Upper lobe of left lung (tissue), 6 donors: ENCODE data around the gene TMPRSS9. TPM values are rescaled to one million over a fixed set of nuclear protein-coding genes. Genes with fewer than 3 reads are reported as not detected.

Experiments used
- ATAC-seq, 2 donors: fragments of 200-7000 bp; cut with Tn5 transposase; one replicate each; pipeline ENCODE4 v1.9.1; 2022; ENCODE audit warnings: mild to moderate bottlenecking in 2 of 2, moderate library complexity in 2 of 2; ENCODE audit not compliant: low FRiP score in 2 of 2
- DNase-seq, 2 donors: peaks; one replicate each; pipeline ENCODE4 v3.0.0-alpha.2; 2019 to 2020
- H3K27ac ChIP-seq, 4 donors: fragments of 200-600 bp; sonication (generic); one replicate each; pipeline ENCODE4 v1.5.1; 2016 to 2019
- H3K27me3 ChIP-seq, 4 donors: fragments of 200-600 bp; sonication (generic); one replicate each; pipeline ENCODE4 v1.5.1; 2017 to 2019
- H3K36me3 ChIP-seq, 4 donors: fragments of 200-600 bp; sonication (generic); one replicate each; pipeline ENCODE4 v1.5.1; 2016 to 2019
- H3K4me1 ChIP-seq, 4 donors: fragments of 200-600 bp; sonication (generic); one replicate each; pipeline ENCODE4 v1.5.1; 2018 to 2019
- H3K4me3 ChIP-seq, 4 donors: fragments of 200-600 bp; sonication (generic); one replicate each; pipeline ENCODE4 v1.5.1; 2017 to 2019; ENCODE audit warnings: mild to moderate bottlenecking in 2 of 4, moderate library complexity in 1 of 4
- H3K9me3 ChIP-seq, 4 donors: fragments of 200-600 bp; sonication (generic); one replicate each; pipeline ENCODE4 v1.5.1; 2018 to 2019
- CTCF ChIP-seq, 6 experiments: fragments of 450-650 bp in 4 of 6; fragments of 200-600 bp in 2 of 6; sonication (generic) in 2 of 6; IDR thresholded peaks; one replicate each; pipeline ENCODE4 v1.5.1; 2016 to 2019; ENCODE audit warnings: antibody characterized with exemption in 6 of 6
- EP300 ChIP-seq, 4 donors: sonication (generic); formaldehyde crosslinking; IDR thresholded peaks; one replicate each; pipeline ENCODE4 v1.5.1; 2017; ENCODE audit warnings: antibody characterized with exemption in 4 of 4, control low read depth in 2 of 4
- POLR2A ChIP-seq, 4 donors: fragments of 450-650 bp; IDR thresholded peaks; one replicate each; pipeline ENCODE4 v1.5.1; 2016 to 2017; ENCODE audit warnings: antibody characterized with exemption in 4 of 4, mild to moderate bottlenecking in 2 of 4
- POLR2AphosphoS5 ChIP-seq, 2 donors: sonication (generic); formaldehyde crosslinking; IDR thresholded peaks; one replicate each; pipeline ENCODE4 v1.5.1; 2017; ENCODE audit warnings: antibody characterized with exemption in 2 of 2
- WGBS, 2 donors: methylation state at CpG; one replicate each; pipeline ENCODE4 v1.1.5; 2017 to 2018; 5-methylcytosine and 5-hydroxymethylcytosine counted together
- total RNA-seq, 6 donors: library from RNA; depleted of rRNA in 4 of 6; stranded (reverse); fragments of >200 nt in 4 of 6; gene quantifications; one replicate each; pipeline versions ENCODE4 v1.1.0 to v1.2.1, GENCODE V29; 2016 to 2021
- donor health status: DM: no; HTN: no; CAD: no; lungs with moderate emphysema.
- donor health status: DM: no; HTN: yes; CAD: no; lungs with severe emphysema.

Gene TMPRSS9
- total RNA-seq, 6 donors from 2014 or later: 0.14 to 0.55 (median 0.26) TPM; not detected in 2

GRCh38 chr19:2315818-2316353 lies 44.2 kb upstream of the TMPRSS9 start:
- ATAC-seq: peak; percentile 77 to 95
- TF ChIP-seq POLR2A (IDR thresholded peaks at IDR 0.05) (no peak), POLR2AphosphoS5 (IDR thresholded peaks at IDR 0.05) (no peak), CTCF (IDR thresholded peaks at IDR 0.05) (peak; percentile 66 to 85 (median 74)), EP300 (IDR thresholded peaks at IDR 0.05) (no peak)
- DNase-seq: peak; percentile 82 to 89
- Histone ChIP-seq H3K4me3 (no peak overlapping the region), H3K9me3 (peaks cover 0 to 18% (median 6%) of the 10 kb centered on the region in 4 donors), H3K27ac (no peak overlapping the region), H3K36me3 (peaks cover 0 to under 1% (median under 1%) of the 10 kb centered on the region in 4 donors), H3K27me3 (peaks cover 0 to 12% (median 4%) of the 10 kb centered on the region in 4 donors), H3K4me1 (peaks cover 0 to 8% (median 5%) of the 10 kb centered on the region in 4 donors)
- 28 to 41% methylated on average over 9 to 21 of the region's 22 CpGs for WGBS, 2 donors

GRCh38 chr19:2317300-2317699 lies 42.8 kb upstream of the TMPRSS9 start:
- Histone ChIP-seq H3K27me3 (peaks cover 0 to 9% (median 4%) of the 10 kb centered on the region in 4 donors), H3K36me3 (peaks cover 0 to 14% (median 12%) of the 10 kb centered on the region in 4 donors), H3K4me3 (no peak overlapping the region), H3K27ac (no peak overlapping the region), H3K9me3 (peaks cover 0 to 18% (median 6%) of the 10 kb centered on the region in 4 donors), H3K4me1 (peaks cover 0 to 8% (median 5%) of the 10 kb centered on the region in 4 donors)
- ATAC-seq: no peak
- TF ChIP-seq POLR2AphosphoS5 (IDR thresholded peaks at IDR 0.05) (no peak), EP300 (IDR thresholded peaks at IDR 0.05) (no peak), POLR2A (IDR thresholded peaks at IDR 0.05) (no peak), CTCF (IDR thresholded peaks at IDR 0.05) (no peak)
- 94% methylated on average over 11 to 13 of the region's 13 CpGs for WGBS, 2 donors
- no peak for DNase-seq

GRCh38 chr19:2317756-2318155 lies 42.3 kb upstream of the TMPRSS9 start:
- H3K27ac ChIP-seq: no peak overlapping the region
- peaks cover 0 to 19% (median 14%) of the 10 kb centered on the region in 4 donors for H3K36me3 ChIP-seq
- H3K9me3 ChIP-seq: peaks cover 0 to 18% (median 6%) of the 10 kb centered on the region in 4 donors
- H3K27me3 ChIP-seq: peaks cover 0 to 4% (median 2%) of the 10 kb centered on the region in 4 donors
- DNase-seq (peak in 1 of 2 donors; percentile 82), ATAC-seq (no peak)
- H3K4me1 ChIP-seq: peaks cover 0 to 8% (median 5%) of the 10 kb centered on the region in 4 donors
- WGBS, 2 donors: 64 to 80% methylated on average over 24 to 25 of the region's 25 CpGs
- H3K4me3 ChIP-seq: no peak overlapping the region
- TF ChIP-seq EP300 (IDR thresholded peaks at IDR 0.05) (no peak), CTCF (IDR thresholded peaks at IDR 0.05) (no peak), POLR2A (IDR thresholded peaks at IDR 0.05) (no peak), POLR2AphosphoS5 (IDR thresholded peaks at IDR 0.05) (no peak)

- Histone ChIP-seq H3K4me3 (no peak overlapping the region), H3K27ac (no peak overlapping the region), H3K36me3 (peaks cover 0 to 30% (median 25%) of the 10 kb centered on the region in 4 donors), H3K27me3 (no peaks in the 10 kb centered on the region), H3K9me3 (peaks cover 0 to 18% (median 6%) of the 10 kb centered on the region in 4 donors), H3K4me1 (peaks cover 0 to 8% (median 5%) of the 10 kb centered on the region in 4 donors)
- 68 to 80% methylated on average over 6 of the region's 6 CpGs for WGBS, 2 donors
- ATAC-seq (no peak), DNase-seq (no peak)
- no peak for TF ChIP-seq POLR2A (IDR thresholded peaks at IDR 0.05)
- no peak for TF ChIP-seq CTCF (IDR thresholded peaks at IDR 0.05)
Measured at GRCh38 chr19:2318923-2319322, 41.1 kb upstream of the TMPRSS9 start.

GRCh38 chr19:2319551-2319950 lies 40.5 kb upstream of the TMPRSS9 start:
- no peak for ATAC-seq
- peak in 1 of 2 donors; percentile 75 for DNase-seq

More at GRCh38 chr19:2319551-2319950, 40.5 kb upstream of the TMPRSS9 start:
- no peaks in the 10 kb centered on the region for H3K27me3 ChIP-seq
- no peak overlapping the region for H3K4me3 ChIP-seq
- peaks cover 0 to 15% (median 6%) of the 10 kb centered on the region in 4 donors for H3K9me3 ChIP-seq
- H3K36me3 ChIP-seq: peaks cover 0 to 37% (median 28%) of the 10 kb centered on the region in 4 donors
- H3K4me1 ChIP-seq: peaks cover 0 to 8% (median 5%) of the 10 kb centered on the region in 4 donors
- H3K27ac ChIP-seq: no peak overlapping the region
- TF ChIP-seq POLR2A (IDR thresholded peaks at IDR 0.05): no peak
- TF ChIP-seq POLR2AphosphoS5 (IDR thresholded peaks at IDR 0.05): no peak
- no peak for TF ChIP-seq EP300 (IDR thresholded peaks at IDR 0.05)
- no peak for TF ChIP-seq CTCF (IDR thresholded peaks at IDR 0.05)
- 70 to 94% methylated on average over 2 to 12 of the region's 20 CpGs for WGBS, 2 donors
